HG03066 (cell line): Measurements from ENCODE around the gene N4BP3.
"Not testable (repeated sequence)": the region's sequence is repeated elsewhere in the genome, so short reads cannot be mapped to it uniquely, and the experiment has no call there.

ENCODE experiments used
- ATAC-seq: cut with Tn5 transposase; IDR thresholded peaks from one replicate; pipeline ENCODE4 v1.9.1; 2021; ENCODE audit warnings: low read depth; ENCODE audit not compliant: unreplicated experiment

Gene N4BP3, protein sequence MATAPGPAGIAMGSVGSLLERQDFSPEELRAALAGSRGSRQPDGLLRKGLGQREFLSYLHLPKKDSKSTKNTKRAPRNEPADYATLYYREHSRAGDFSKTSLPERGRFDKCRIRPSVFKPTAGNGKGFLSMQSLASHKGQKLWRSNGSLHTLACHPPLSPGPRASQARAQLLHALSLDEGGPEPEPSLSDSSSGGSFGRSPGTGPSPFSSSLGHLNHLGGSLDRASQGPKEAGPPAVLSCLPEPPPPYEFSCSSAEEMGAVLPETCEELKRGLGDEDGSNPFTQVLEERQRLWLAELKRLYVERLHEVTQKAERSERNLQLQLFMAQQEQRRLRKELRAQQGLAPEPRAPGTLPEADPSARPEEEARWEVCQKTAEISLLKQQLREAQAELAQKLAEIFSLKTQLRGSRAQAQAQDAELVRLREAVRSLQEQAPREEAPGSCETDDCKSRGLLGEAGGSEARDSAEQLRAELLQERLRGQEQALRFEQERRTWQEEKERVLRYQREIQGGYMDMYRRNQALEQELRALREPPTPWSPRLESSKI

DNA sequence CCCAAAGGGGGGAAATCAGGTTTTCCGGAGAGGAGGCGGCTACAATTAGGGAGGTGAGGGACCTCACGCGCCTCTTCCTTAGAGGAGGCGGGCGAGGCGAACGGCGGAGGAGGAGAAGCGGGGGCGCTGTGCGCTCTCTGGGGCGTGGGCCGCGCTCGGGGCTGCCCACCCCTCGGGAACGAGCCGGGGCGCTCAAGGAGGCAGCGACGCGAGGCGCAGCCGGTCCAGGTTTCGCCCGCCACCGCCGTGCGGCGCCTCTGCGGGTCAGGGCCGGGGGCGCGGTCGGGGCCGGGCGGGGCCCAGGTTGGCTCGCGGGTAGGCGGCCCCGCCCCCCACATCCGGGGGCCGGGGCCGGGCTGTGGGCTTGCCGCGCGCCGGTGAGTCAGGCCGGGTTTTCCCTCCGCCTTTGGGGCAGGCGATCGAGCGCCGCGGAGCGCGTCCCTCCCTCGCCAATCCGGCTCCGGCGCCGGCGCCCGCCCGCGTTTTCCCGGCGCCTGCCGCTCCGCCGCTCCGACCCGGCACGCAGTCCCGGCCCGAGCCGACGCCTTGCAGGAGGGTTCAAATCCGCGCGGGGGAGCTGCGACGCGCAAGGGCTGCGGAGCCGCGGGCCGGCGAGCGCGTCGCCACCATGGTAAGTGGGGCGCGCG lies at the start of gene N4BP3:
TSS of gene N4BP3 (plus strand) at position 392 of the 647 bp plus-strand sequence. CDS start 6,052 bp downstream, outside the sequence.
- peak; percentile 43 for ATAC-seq

DNA sequence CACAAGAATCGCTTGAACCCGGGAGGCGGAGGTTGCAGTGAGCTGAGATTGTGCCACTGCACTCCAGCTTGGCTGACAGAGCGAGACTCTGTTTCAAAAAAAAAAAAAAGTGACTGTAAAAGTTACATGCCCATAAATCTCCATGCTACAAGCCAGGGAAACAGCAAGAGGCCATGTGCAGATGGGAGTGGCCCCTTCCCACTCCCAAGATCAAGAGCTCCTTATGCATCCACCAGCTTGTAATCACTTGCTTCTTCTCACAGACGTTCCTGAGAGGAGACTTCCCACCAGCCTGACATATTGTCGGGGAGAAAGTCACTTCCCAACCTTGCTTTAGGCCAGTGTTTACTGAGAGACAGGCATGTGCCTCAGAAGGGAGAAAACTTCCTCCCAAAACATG lies 45.6 kb upstream of the N4BP3 start:
- no peak for ATAC-seq

DNA sequence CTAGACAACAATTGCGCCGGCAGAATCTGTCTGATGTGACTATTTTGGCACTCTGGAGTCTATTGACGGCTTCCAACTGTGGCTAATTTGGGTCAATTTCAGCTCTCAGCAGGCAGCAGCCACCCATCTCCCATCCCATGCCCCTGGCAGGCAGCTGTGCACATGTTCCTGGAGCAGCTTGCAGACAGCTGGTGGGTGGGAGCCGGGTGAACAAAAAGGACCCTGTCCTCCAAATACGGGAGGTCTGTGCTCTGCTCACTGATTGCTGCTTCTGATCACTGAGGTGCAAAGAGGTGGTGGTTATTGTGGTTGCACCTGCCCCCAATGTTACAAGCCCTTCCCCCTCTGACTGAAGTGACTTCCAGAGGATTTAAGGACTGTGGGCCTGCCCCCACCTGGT lies 45.0 kb upstream of the N4BP3 start:
- ATAC-seq: no peak

DNA sequence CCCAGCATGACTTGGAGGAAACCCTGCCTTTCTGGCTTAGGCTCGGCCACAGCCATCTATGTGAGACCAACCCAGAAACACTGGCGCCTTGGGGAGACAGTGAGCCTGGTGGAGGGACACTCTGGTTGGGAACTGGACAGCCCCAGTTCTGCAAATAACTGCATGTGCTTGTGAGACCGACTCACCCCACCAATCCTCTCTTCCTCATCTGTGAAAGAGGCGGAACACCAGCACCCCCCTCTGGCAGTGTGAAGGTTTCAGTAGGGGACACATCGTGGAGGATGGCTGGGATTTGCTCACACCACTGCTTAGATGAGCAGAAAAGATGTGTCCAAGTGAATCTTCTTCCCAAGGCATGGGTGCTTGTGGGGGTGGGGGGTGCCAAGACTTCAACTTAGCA lies 43.4 kb upstream of the N4BP3 start:
- ATAC-seq: no peak

DNA sequence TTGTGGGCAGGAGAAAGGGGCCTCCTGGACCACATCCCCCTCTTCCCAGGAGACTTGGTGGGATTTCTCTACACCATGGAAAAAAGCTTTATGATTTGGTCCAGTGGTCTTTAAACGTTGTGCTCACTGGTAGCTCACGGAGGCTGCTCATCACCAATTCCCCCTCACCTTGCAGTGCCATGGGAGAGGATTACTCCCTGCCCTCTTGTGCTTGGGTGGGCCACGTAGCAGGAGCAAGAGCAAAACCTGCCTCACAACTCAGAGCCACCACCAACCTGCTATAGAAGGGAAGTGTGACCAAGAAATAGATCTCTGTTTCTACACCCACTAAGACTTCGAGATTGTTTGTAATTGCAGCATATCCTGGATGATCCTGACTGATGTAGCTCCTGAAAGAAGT lies 42.2 kb upstream of the N4BP3 start:
- ATAC-seq: no peak

DNA sequence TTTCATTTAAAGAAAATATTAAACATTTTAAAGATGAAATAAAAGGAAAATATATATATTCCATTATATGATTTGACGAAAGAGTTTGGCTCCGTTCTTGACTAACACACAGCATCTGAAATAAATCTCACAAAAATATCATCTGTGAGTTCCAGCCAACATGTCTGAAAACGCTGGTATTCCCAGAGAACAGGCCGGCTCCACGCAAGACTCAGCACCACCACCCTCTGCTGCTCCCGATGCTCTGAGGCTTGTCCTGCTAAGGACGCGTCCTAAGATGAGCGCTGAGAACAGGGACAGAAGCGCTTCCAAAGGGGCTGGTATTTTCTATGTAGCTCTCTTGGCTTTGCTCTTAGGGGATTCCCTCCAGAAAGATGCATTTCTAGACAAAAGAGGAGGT lies 40.6 kb upstream of the N4BP3 start:
- ATAC-seq: no peak

DNA sequence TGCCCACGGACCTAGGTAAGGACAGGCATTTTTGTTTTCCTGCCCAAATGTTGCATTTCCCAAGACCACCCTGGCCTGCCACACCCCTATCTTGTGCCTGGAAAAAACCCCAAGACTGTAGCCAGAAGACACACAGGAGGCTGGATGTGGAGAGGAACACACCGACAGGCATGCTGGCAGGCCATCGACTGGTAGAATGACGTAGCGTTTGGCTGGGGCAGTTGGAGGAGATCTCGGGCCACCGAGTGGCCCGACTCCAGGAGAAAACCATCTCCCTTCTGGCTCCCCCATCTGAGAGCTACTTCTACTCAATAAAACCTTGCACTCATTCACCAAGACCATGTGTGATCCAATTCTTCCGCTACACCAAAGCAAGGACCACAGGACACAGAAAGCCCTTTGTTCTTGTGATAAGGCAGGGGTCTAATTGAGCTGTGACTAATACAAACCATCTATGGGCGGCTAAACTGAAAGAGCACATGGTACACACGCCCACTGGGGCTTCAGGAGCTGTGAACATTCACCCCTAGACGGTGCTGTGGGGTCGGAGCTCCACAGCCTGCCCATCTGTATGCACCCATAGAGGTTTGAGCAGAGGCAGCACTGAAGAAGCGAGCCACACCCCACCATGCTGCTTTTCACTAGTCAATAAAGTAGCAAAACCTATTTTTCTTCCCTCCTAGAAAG lies 38.9 kb upstream of the N4BP3 start:
- ATAC-seq: no peak

DNA sequence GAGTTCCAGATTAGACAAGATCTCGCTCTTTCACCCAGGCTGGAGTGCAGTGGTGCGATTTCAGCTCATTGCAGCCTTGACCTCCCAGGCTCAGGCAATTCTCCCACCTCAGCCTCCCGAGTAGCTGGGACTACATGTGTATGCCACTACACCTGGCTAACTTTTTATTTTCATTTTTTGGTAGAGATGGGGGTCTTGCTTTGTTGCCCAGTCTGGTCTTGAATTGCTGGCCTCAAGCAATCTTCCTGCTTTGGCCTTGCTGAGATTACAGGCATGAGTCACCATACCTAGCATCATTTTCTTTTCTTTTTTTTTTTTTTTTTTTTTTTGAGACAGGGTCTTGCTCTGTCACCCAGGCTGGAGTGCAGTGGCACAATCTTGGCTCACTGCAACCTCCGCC lies 36.4 kb upstream of the N4BP3 start:
- ATAC-seq: not testable (repeated sequence)

DNA sequence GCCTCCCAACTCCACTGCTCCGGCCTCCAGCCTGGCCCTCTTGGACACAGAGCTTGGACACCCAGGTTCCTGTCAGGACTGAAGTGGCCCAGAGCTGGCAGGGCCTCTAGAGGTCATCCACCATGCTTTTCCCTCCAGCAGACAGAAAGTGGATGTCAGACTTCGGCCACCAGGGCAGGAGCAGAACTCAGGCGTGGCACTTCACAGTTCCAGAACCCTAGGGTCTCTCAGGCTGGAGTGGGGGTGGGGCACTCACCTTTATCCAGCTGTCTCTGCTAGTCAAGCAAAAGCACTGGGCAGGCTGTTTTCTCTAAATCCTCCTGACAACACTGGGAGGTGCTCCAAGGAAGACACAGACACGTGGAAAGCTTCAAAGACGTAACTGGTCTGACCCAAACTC lies 35.6 kb upstream of the N4BP3 start:
- no peak for ATAC-seq

DNA sequence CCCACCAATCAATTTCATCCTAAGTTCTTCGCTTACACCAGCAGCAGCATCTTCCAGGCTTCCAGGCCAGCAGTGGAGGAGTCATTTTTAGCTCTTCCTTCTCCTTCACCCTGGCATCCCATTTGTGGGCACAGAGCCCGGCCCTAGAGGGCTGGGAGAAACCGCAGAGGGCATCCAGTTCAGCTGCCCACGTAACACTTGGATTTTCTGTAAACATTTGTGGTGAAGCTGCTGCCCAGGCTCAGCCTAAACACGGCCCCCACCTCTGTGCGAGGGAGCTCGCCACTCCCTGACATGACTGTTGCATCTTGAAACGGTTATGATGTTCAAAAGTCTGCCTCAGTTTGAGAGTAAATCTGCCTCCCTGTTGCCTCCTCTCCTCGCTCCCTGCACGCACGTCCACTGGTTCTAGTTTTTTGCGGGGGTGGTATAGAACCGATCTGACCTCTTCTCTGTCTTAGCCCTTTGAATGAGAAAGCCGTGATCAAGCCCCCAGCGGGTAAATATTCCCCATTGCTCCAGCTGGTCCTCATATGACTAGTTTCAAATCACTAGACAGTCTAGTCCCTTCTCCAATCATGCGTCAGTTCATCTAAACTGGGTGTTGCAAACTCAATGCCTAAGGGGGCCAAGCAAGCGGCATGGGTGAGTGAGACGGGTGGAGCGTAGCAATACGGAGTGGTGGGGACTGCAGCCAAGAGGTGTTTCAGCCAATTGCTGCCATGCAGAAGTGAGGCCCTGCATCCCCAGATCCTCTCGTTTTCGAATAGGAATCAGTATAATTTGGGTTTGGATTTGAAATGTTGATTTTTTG lies 34.9 kb upstream of the N4BP3 start:
- ATAC-seq: no peak

DNA sequence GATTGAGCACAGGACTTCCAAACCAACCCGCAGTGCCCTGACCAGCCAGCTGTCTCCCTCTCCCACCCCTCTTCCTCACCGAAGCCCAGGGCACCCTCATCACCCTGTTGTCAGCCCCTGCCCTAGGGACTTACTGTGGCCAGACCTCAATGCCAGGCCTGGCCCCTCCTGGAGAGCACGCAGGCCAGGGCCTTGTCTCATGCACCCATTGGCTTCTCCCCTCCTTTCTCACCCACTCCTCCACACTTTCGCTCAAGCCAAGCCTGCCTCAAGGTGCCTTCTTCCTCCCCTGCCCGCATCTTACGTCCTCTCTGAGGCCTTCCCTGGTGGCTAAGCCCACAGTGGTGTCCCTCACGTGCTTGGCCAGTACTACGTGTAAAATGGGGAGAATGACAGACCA lies 33.3 kb upstream of the N4BP3 start:
- no peak for ATAC-seq

DNA sequence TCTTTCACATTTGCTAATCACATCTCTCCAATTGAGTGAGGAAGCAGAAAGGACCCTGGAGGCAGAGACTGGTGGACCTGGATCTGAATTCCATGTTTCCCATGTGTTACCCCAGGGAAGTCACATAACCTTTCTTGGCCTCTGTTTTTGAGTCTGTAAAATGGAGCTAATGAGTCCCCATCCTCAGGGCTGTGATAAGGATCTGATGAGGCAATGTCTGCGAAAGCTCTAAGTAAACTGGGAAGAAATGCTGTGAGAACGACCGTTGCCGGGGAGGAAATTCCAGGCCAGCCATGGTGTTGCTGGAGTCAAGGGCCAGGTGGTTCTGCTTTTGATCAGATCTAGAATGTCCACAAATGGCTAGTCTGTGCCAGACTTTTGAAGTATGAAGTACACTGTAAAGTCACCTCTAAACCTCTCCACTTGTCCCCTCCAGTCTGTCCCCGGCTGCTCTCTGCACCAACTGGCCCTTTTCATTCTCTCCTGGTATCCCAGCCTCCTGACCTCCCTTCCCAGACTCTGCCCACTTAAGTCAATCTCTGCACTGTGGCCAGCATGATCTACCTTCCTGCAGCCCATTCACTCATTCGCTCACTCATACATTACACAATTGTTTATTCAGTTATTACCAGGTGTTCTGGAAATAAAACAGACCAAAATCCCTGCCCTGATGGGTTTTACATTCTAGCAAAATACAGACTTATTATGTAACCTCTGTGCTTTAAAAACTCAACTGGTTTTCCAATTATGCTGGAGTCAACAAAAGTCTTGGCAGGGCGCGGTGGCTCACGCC lies 32.5 kb upstream of the N4BP3 start:
- ATAC-seq: no peak

DNA sequence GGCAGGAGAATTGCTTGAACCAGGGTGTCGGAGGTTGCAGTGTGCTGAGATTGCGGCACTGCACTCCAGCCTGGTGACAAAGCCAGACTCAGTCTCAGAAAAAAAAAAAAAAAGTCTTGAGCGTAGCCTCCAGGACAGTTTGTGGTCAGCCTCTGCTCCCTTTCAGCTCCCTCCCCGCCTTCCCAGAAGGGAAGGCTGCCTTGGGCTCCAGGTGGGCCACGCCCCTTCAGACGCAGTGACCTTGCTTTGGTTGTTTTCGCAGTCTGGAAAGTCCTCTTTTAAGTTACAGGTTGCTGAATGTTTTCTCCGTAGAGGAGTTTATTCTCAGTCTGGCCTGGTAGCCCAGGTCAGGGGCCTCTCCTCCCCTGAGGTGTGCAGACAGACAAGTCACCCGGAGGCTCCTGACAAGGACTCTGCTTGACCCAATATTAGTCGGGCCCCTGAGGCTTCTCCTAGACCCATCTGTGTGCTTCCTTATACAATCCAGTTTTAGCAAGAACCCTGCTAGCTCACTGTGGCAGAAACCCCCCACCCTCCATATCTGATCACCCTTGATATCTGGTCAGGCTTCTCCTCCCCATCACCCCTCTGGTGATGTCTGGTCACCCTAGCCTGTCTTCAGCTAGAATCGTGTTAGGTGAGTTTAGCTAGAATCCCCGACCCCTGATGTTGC lies 31.6 kb upstream of the N4BP3 start:
- no peak for ATAC-seq

DNA sequence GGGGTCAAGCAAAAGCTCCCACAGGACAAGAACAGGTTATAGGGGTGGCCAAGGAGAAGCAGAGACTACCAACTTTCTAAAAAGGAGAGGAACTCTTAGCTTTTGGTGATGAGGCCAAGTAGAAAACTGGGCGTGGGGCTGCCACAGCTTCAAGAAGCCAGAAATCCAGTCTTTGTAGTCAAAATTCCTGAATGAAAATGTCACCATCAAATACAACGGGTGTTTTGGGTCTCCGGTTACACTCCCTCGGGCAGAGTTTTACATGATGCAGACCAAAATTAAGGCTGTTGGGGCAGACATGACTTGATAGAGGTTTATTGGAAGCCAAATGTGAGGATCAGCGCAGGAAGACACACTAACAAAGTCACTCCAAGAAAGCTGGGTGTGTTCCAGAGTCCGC lies 29.4 kb upstream of the N4BP3 start:
- ATAC-seq: no peak

DNA sequence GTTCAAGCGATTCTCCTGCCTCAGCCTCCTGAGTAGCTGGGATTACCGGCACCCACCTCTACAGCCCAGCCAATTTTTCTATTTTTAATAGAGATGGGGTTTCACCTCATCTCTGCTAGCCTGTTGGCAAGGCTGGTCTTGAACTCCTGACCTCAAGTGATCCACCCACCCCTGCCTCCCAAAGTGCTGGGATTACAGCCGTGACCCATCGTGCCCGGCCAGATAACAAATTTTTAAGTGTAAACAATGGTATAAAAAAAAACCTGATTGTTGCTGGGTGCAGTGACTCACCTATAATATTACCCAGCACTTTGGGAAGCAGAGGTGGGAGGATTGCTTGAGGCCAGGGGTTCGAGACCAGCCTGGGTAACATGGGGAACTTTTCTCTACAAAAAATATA lies 28.0 kb upstream of the N4BP3 start:
- no peak for ATAC-seq

DNA sequence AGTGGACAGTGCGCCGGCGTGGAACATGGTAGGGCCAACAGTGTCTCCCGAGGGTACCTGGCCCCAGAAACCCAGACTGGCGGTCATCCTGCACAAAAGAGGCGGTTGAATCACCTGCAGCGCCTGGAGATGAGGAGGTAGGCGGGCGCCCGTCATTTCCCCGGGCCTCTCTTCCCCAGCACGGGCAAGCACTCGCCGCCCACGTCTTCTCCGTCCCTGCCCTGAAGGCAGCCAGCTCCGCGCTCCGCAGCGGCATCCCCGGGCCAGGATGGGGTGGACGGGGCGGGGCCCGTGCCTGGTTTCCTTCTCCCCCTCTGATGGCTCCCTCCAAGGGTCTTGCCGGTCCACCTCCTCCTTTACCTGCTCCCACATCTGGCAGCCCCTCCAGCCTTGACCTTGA lies 27.1 kb upstream of the N4BP3 start:
- ATAC-seq: no peak

DNA sequence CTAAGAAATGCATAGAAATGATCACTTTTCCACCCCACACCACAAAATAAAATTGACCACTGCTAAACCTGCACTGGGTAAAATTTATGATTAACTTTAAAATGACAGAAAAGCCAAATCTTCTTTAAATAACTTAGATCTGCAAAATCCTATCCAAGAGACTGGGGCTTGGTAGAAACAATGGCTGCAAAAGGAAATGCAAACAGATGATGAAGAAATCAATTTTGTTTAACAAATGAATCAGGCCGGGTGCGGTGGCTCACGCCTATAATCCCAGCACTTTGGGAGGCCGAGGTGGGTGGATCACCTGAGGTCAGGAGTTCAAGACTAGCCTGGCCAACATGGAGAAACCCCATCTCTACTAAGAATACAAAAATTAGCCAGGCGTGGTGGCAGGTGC lies 26.1 kb upstream of the N4BP3 start:
- ATAC-seq: not testable (repeated sequence)

DNA sequence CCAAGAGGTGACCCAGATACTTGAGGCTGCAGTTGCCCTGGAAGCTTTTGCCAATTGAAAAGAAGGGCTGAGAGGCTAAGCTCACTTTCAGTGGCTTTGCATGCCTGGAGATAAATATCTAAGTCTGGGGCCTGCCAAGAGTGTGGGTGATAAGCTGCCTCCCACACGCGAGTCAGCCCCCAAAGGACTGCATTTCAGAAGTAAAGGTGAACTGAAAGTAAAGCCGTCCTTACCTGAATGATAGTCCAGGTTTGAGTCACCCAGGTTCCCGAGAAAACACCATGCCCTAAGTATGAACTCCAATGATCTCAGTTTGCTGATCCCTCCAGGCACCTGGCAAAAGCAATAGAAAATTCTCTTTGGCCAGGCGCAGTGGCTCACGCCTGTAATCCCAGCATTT lies 22.5 kb upstream of the N4BP3 start:
- no peak for ATAC-seq

DNA sequence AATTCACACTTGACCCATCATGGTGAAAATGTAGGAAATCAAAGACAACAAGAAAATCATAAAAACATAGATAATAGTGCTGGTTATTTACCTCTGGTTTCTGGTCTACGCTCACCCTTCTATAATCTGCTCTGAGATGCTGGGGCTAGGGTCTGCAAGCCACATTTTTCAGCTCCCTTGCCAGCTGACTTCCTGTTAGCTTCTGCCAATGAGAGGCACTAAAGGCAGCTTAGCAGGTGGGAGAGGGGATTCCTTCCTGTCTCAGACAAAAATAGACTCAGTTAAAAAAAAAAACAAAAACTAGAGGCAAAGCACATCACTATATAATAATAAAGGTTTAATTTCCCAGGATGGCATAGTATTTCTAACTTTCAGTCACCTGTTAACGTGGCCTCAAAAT lies 20.2 kb upstream of the N4BP3 start:
- ATAC-seq: no peak
